IPS-NIHi11 (cell line): ENCODE measurements around the gene ZFAND5.
A peak's percentile ranks its signal among the peaks of the same experiment; 100 is the strongest.

Experiments used
- DNase-seq: peaks from one replicate; pipeline ENCODE4 v3.0.0; 2012; ENCODE audit warnings: mixed read lengths, low spot score

ZFAND5 gene

DNA sequence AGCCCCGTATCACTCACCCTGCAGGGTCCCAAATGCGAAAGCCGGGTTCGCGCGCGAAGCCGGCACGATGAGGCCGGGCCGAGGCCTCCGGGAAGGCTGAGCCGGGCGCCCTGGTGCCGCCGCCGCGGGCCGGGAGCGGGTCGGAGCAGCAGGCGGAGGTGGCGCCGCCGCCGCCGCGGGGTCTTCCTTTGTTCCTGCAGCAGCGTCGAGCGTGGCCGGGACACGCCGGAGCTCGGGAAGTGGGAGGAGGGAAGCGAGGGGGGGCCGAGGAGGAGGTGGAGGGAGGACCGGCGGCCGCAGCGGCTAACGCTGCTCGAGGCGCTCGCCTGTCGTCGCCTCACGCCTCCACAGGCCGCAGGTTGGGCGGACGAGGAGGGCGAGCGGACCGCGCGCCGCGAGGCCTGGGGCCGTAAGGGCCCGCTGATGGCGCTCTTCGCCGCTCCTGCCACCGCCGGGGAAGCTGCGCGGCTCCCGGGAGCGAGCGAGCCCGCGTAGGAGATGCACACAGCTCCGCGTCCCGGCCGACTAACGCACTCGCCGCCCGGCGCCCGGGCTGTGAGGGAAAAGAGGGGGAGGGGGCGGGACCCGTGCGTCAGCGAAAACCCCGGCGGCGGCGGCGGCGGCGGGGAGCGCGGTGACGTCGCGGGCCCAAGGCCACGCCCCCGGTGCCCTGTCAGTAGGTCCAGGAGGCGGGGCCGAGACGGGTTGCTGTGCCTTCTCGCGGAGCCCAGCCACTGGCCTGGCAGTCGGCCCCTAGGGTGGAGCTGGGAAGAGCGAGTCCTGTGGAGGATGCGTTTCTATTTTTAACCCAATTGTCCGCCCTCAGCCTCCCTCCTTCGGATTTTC, at the start of gene ZFAND5:
TSS of gene ZFAND5 (minus strand) at position 530 of the 846 bp plus-strand sequence. CDS start 4,430 bp downstream, outside the sequence.
- peak; percentile 98 for DNase-seq

GRCh38 chr9:72412483-72413040, 47.6 kb upstream of the ZFAND5 start:
- DNase-seq, result no peak

GRCh38 chr9:72410214-72410613, 45.2 kb upstream of the ZFAND5 start:
- DNase-seq, result no peak

DNA sequence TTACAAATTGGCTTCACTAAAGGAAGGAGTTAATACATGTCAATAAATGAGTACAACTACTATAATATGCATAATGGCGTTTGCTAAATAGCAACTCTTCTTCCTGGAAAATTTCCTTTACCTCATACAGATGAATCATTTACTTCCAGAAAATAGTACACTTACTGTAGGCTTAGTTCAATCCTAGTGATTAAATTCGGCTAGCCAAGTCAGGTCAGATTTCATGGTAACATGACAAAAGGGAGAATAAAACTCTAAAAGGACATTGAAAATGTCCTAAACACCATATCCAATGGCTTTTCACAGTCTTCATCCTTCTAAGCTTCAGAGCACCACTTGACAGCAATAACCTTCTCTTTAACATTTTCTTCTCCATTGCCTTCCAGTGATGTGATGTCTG, 42.1 kb upstream of the ZFAND5 start:
- no peak for DNase-seq

- DNase-seq, result no peak
Measured at GRCh38 chr9:72402744-72403143, 37.7 kb upstream of the ZFAND5 start.

DNA sequence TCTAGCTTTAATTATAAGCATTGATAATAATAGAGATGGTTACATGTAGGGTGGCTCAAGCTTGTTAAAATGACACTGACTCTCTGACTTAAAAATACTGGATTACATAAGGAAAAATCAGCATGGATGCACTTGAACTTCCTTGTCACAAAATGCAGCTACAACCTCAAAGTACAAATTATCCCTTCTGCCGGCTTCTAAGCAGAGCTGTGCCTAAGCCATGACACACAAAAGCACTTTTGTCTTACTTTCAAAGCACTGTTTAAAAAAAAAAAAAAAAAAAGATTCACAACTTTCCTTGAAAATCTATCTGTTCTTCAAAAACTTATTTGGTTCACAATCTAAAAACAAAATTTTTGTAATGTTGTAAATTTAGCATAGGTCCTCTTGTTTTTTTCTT, 36.4 kb upstream of the ZFAND5 start:
- DNase-seq, result no peak

- no peak for DNase-seq
Measured at GRCh38 chr9:72400866-72401265, 35.9 kb upstream of the ZFAND5 start.

GRCh38 chr9:72399391-72399790, 34.4 kb upstream of the ZFAND5 start:
- no peak for DNase-seq

DNA sequence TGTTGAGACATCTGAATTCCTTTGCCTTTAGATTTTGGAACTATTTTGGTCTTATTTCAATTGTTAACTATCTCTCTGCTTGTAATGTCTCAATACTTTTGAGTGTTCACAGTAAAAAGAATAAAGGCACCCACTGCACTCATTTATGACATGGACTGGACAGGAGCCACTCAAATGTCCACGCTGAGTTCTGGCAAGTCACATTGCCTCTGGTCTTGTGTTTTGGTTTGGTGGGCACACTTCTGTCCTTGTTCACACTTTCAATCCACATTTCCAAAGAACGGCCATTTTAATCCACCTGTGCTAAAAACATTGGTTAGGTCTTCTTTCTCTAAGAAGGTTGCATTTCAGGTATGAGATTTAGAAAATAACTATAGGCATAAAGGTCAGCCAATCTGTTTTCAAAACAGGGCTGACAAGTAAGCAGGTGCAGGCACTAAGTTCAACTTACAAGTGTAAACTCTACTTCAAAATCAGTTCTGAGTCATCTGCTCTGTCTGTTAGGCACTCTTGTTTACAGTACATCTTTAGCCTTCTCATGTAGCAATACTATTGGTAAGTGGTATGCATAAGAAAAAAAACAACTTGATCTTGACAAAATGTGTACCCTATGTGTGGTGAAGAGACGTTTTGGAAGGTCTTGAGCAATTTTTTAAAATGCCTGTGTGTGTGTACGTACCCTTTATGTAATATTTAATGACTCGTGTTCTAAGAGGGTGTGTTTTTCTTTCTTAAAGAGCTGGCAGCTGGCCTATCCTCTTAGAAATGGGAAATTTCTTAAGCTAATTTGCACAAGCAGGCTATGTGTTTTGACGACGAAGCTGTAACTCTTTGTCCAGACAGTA, 31.5 kb upstream of the ZFAND5 start:
- no peak for DNase-seq

GRCh38 chr9:72394066-72394465, 29.1 kb upstream of the ZFAND5 start:
- no peak for DNase-seq

- no peak for DNase-seq
Measured at GRCh38 chr9:72390907-72391306, 25.9 kb upstream of the ZFAND5 start.

DNA sequence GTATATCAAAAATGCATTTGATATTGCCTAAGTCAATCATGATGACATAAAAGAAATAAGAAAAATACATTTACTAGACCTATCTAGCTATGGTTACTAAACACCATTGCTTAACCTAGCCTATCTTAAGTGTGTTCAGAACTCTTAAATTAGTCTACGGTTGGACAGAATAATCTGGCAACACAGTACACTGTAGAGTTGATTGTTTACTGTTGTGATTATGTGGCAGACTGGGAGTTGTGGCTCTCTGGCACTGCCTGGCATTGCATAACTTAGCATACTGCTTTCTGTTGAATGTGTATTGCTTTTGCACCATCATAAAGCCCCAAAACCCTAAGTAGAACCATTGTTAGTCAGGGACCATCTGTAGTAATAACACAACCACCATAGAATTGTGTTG, 21.2 kb upstream of the ZFAND5 start:
- DNase-seq, result no peak

DNA sequence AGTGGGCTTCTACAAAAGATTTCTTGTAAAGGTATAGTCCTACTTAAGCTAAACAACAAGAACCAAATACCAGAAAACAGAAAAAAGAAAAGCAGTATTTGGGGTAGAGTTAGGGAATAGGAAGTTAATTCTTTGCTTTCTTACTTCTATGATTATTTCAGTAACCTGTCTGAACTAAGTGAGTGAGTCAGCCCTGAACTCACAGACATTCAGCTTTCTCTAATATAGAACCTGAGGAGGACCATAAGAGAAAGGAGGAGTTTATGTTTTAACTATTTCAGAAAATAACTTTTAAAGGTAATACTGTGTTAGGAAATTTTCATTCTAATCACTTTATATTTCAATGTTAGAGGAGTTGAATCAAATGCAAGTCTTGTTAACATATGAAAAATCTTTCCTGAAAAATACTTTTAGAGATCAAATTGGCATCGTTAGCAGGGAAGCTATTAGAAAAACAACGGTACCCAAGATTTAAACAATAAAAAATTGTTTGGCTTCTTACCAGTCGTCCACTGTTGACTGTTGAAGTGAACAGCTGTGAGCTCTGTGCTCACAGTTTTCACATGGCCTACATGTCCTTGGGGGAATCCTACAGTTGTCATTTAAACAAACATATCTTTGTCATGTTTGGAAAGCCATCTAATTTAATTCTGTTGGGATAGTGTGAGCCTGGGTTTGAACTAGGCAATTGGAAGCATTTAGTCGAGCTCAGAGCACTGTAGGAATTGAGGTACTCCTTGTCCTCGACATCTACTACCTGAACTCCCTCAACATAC, 19.9 kb upstream of the ZFAND5 start:
- no peak for DNase-seq

DNA sequence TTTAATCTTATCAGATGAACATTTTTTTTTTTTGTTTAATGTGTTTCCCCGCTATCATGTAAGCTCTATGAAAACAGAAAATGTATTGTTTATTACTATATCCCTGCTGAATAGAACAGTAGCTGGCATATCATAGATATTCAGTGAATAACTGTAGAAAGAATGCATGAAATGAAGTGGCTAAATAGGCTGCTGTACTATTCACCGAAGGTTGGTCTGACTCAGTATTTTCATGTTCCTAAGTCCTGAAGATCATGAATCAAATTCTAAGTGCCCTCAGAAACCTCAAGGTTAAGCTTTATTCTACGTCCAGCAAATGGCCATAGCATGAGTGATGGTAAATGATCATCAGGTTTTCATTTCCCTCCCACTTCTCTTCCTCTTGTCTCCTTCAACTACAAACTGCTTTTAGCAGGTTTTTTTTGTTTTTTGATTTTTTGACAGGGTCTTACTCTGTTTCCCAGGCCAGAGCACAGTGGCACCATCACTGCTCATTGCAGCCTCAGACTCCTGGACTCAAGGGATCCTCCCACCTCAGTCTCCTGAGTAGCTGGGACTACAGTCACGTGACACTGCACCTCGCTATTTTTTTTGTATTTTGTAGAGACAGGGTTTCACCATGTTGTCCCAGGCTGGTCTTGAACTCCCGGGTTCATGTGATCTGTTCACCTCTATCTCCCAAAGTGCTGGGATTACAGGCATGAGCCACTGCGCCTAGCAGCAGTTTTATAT, 19.1 kb upstream of the ZFAND5 start:
- DNase-seq, result no peak

DNA sequence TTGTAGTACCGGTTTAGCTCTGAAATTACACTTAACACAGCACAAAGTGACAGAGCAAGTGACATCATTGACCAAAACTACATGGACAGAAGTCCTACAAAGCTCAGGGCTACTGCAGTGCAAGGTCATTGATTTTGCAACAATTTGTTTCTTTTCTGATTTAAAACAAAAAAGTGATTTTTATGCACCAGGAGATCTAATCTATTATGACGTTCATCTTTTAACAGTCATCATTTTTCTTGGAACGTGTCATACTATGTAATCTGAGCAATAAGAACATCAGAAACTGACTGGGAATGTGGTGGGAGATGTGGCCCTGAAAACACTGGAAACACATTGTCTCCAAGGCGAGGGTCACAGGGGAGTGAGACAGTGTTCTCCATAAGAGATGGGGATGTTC, 17.4 kb upstream of the ZFAND5 start:
- no peak for DNase-seq

DNA sequence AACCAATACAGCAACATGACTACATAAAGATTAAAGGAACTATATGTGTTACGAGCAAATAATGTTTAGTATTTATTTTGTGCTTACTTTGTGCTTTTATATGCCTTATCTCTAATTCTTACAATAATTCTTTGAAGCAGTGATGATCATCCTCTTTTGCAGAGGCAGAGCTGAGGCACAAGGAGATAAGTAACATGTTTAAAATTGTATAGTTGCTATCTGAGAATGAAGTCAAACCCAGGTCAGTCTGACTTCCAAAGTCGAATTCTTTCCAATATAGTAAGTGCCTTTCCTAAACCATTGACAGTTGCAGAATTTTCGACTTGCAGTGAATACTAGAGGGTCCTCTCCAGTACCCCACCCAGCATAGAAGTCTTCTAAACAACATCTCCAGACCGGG, 12.0 kb upstream of the ZFAND5 start:
- no peak for DNase-seq

GRCh38 chr9:72371151-72371550, 6.1 kb upstream of the ZFAND5 start:
- no peak for DNase-seq

GRCh38 chr9:72365525-72366256, 683 bp upstream of the ZFAND5 start:
- DNase-seq, result peak; percentile 67

- DNase-seq, result peak; percentile 71
Measured at GRCh38 chr9:72363908-72364678, 915 bp downstream of the ZFAND5 start.

GRCh38 chr9:72363236-72363635, 1.8 kb downstream of the ZFAND5 start:
- DNase-seq, result no peak
